IMR-90 (cell line): Measurements from ENCODE around the gene PTGR3. TPM values are rescaled to one million over a fixed set of nuclear protein-coding genes. Genes with fewer than 3 reads are reported as not detected.

Experiments
- ATAC-seq: fragments of 200-7000 bp; cut with Tn5 transposase; 2 replicates; pipeline ENCODE4 v1.9.1; 2020; ENCODE audit warnings: low read depth, mild to moderate bottlenecking, moderate library complexity
- BruUV-seq: library from RNA; stranded (reverse); fragments of 400-500 nt; replicated peaks from 2 replicates; lab custom pipeline; 2021; lab: Mats Ljungman, UMichigan
- CTCF ChIA-PET: fragments of 300-600 bp; formaldehyde crosslinking; extraction: SDS; loops from one replicate; lab custom pipeline; 2021; ENCODE audit warnings: antibody characterized with exemption; lab: Yijun Ruan, JAX
- POLR2A ChIA-PET: fragments of 300-600 bp; sonication (Branson Sonifier 250); formaldehyde crosslinking; loops from one replicate; lab custom pipeline; 2022; ENCODE audit warnings: antibody characterized with exemption; ENCODE audit not compliant: unreplicated experiment; lab: Charles Lee
- DNase-seq: peaks from one replicate; pipeline ENCODE4 v3.0.0; 2013
- H2AFZ ChIP-seq: replicated peaks from 2 replicates; pipeline ENCODE3; 2013; ENCODE audit warnings: low read length, mild to moderate bottlenecking; ENCODE audit not compliant: poor library complexity
- H2AK5ac ChIP-seq: 2 replicates; pipeline ENCODE4 v1.6.1; 2013; ENCODE audit warnings: low read depth, low read length, inconsistent platforms
- H2AK9ac ChIP-seq: replicated peaks from 2 replicates; pipeline ENCODE3; 2013; ENCODE audit warnings: mild to moderate bottlenecking, low read depth, low read length, moderate library complexity; ENCODE audit not compliant: poor library complexity
- H2BK120ac ChIP-seq: 2 replicates; pipeline ENCODE4 v1.6.1; 2013; ENCODE audit warnings: low read depth, low read length, inconsistent platforms
- H2BK15ac ChIP-seq: 3 replicates; pipeline ENCODE4 v1.6.1; 2013; ENCODE audit warnings: low read depth, low read length, inconsistent platforms
- H2BK20ac ChIP-seq: 2 replicates; pipeline ENCODE4 v1.6.1; 2013; ENCODE audit warnings: low read depth, mild to moderate bottlenecking, inconsistent platforms, low read length, moderate library complexity
- H2BK5ac ChIP-seq: 2 replicates; pipeline ENCODE4 v1.6.1; 2013; ENCODE audit warnings: mild to moderate bottlenecking, low read depth, low read length, inconsistent platforms; ENCODE audit not compliant: poor library complexity, severe bottlenecking
- H3K14ac ChIP-seq: replicated peaks from 2 replicates; pipeline ENCODE4 v1.6.1; 2013; ENCODE audit warnings: low read depth, low read length, inconsistent platforms
- H3K18ac ChIP-seq: 2 replicates; pipeline ENCODE4 v1.6.1; 2013; ENCODE audit warnings: low read depth, low read length, control low read depth
- H3K23ac ChIP-seq: 2 replicates; pipeline ENCODE4 v1.6.1; 2013; ENCODE audit warnings: low read depth, low read length, inconsistent platforms
- H3K27ac ChIP-seq: 2 replicates; pipeline ENCODE4 v1.5.1; 2013; ENCODE audit warnings: mild to moderate bottlenecking, control low read depth, low read length; ENCODE audit not compliant: insufficient read depth
- H3K27me3 ChIP-seq: 2 replicates; pipeline ENCODE4 v1.6.1; 2013; ENCODE audit warnings: low read length; ENCODE audit not compliant: control insufficient read depth, insufficient read depth
- H3K36me3 ChIP-seq: 2 replicates; pipeline ENCODE4 v1.6.1; 2013; ENCODE audit warnings: low read length, mixed read lengths; ENCODE audit not compliant: control insufficient read depth, insufficient read depth
- H3K4ac ChIP-seq: 2 replicates; pipeline ENCODE4 v1.6.1; 2013; ENCODE audit warnings: low read depth, low read length, inconsistent platforms
- H3K4me1 ChIP-seq: 2 replicates; pipeline ENCODE4 v1.6.1; 2013; ENCODE audit warnings: low read length, mixed read lengths; ENCODE audit not compliant: control insufficient read depth, insufficient read depth
- H3K4me2 ChIP-seq: 2 replicates; pipeline ENCODE4 v1.6.1; 2013; ENCODE audit warnings: low read depth, mild to moderate bottlenecking, control low read depth, low read length, moderate library complexity
- H3K4me3 ChIP-seq: 2 replicates; pipeline ENCODE4 v1.5.1; 2013; ENCODE audit warnings: low read depth, mild to moderate bottlenecking, control low read depth, low read length, moderate library complexity; ENCODE audit not compliant: insufficient read depth
- H3K56ac ChIP-seq: 2 replicates; pipeline ENCODE4 v1.6.1; 2013; ENCODE audit warnings: low read length, inconsistent platforms; ENCODE audit not compliant: insufficient read depth; ENCODE audit errors: extremely low read depth
- H3K79me1 ChIP-seq, 2 experiments: 2 replicates each; pipeline ENCODE4 v1.6.1; 2013; ENCODE audit warnings: low read length in 2 of 2, inconsistent platforms in 1 of 2, low read depth in 1 of 2
- H3K9ac ChIP-seq: 2 replicates; pipeline ENCODE4 v1.6.1; 2013; ENCODE audit warnings: low read depth, low read length, control low read depth
- H3K9me1 ChIP-seq: 2 replicates; pipeline ENCODE4 v1.6.1; 2013; ENCODE audit warnings: low read length, inconsistent platforms; ENCODE audit not compliant: insufficient read depth
- H3K9me3 ChIP-seq: 2 replicates; pipeline ENCODE4 v1.6.1; 2013; ENCODE audit warnings: low read length; ENCODE audit not compliant: control insufficient read depth, insufficient read depth
- H4K20me1 ChIP-seq: 2 replicates; pipeline ENCODE4 v1.6.1; 2013; ENCODE audit warnings: low read length, inconsistent platforms; ENCODE audit not compliant: insufficient read depth
- H4K5ac ChIP-seq: 2 replicates; pipeline ENCODE4 v1.6.1; 2013; ENCODE audit warnings: mild to moderate bottlenecking, low read depth, low read length, control low read depth
- H4K8ac ChIP-seq, 2 experiments: 2 replicates each; pipeline ENCODE4 v1.6.1; 2013; ENCODE audit warnings: low read depth in 2 of 2, low read length in 2 of 2, control low read depth in 1 of 2, inconsistent platforms in 1 of 2
- H4K91ac ChIP-seq: 2 replicates; pipeline ENCODE4 v1.6.1; 2013; ENCODE audit warnings: low read depth, low read length, inconsistent platforms; ENCODE audit not compliant: insufficient read depth
- MAFK ChIP-seq: IDR thresholded peaks from 2 replicates; pipeline ENCODE4 v1.6.1; 2012; ENCODE audit warnings: low read depth, low read length, improper control_type of control experiment
- NFE2L2 ChIP-seq: fragments of 150-350 bp; IDR thresholded peaks from 2 replicates; pipeline ENCODE4 v1.6.1; 2016; ENCODE audit warnings: low read depth, mild to moderate bottlenecking, low read length
- RFX5 ChIP-seq: IDR thresholded peaks from 2 replicates; pipeline ENCODE4 v1.8.0; 2012; ENCODE audit warnings: low read depth, mild to moderate bottlenecking, low read length, moderate library complexity
- SMC3 ChIP-seq: fragments of 150-350 bp; IDR thresholded peaks from 2 replicates; pipeline ENCODE4 v1.6.1; 2016; ENCODE audit warnings: low read depth, mild to moderate bottlenecking, antibody characterized with exemption, low read length, moderate library complexity
- WGBS, 2 experiments: methylation state at CpG; one replicate each; pipeline versions ENCODE4 v1.1.5 to v1.1.7; 2013; ENCODE audit warnings: missing lambda C conversion rate in 2 of 2; ENCODE audit not compliant: insufficient read length in 1 of 2; ENCODE audit errors: extremely low coverage in 2 of 2; 5-methylcytosine and 5-hydroxymethylcytosine counted together
- dilution Hi-C: fragments of 300-500 bp; cut with HindIII; formaldehyde crosslinking; loops from one replicate; pipeline ENCODE4 v1.14.3; 2018; ENCODE audit warnings: low sequenced_read_pairs; ENCODE audit not compliant: unreplicated experiment
- in situ Hi-C: fragments of 300-500 bp; cut with MboI; formaldehyde crosslinking; loops from 3 replicates; pipeline ENCODE4 v1.14.3; 2019; ENCODE audit warnings: low sequenced_read_pairs, inconsistent platforms, mixed read lengths
- intact Hi-C: fragments of 100-400 bp; cut with micrococcal nuclease; formaldehyde crosslinking; loops from 2 replicates; pipeline ENCODE4 v1.10.0; 2022
- polyA plus RNA-seq, 3 experiments: library from polyadenylated mRNA; depleted of rRNA; stranded (reverse); fragments of >200 nt; gene quantifications; 2 replicates each; pipeline ENCODE4 v1.2.3, GENCODE V29; 2012; ENCODE audit warnings: low replicate concordance in 1 of 3
- total RNA-seq: library from RNA; depleted of rRNA; stranded (reverse); fragments of >200 nt; gene quantifications from 2 replicates; pipeline ENCODE4 v1.2.3, GENCODE V29; 2012

Gene PTGR3
- total and polyA plus RNA-seq, 2 of the 4 experiments (the other 2 are of a cell fraction) = 16.1 to 26.4 TPM

GRCh38 chr18:75218065-75218923, 9.4 kb upstream of the PTGR3 start:
- Histone ChIP-seq H3K4me3 (no peak overlapping the region), H3K4me2 (no peak overlapping the region), H2BK20ac (no peak overlapping the region), H2BK5ac (no peak overlapping the region), H3K18ac (no peak overlapping the region), H2BK120ac (no peak overlapping the region), H3K9me3 (no peaks in the 10 kb centered on the region), H3K27ac (no peak overlapping the region), H2AFZ (no peak overlapping the region), H3K4me1 (peaks cover 9% of the 10 kb centered on the region), H3K36me3 (no peaks in the 10 kb centered on the region), H2BK15ac (no peak overlapping the region), H3K56ac (no peak overlapping the region), H3K9me1 (peaks cover 4% of the 10 kb centered on the region; the same call in 1 of the 2 replicates), H3K4ac (no peak overlapping the region), H4K20me1 (no peaks in the 10 kb centered on the region; the same call in 1 of the 2 replicates), H2AK9ac (no peak overlapping the region), H3K23ac (no peak overlapping the region; the same call in 1 of the 2 replicates), H4K5ac (no peak overlapping the region), H4K8ac (no peak overlapping the region), H4K91ac (no peak overlapping the region), H3K79me1 (peaks cover 18 to 56% of the 10 kb centered on the region in 2 experiments), H3K9ac (no peak overlapping the region), H2AK5ac (no peak overlapping the region), H3K27me3 (no peaks in the 10 kb centered on the region), H3K14ac (no peak overlapping the region)
- 92% methylated on average over 2 of the region's 12 CpGs; no CpG with 5 or more reads in 1 of the 2 experiments for WGBS, 2 experiments
- dilution Hi-C loops = no loop called here
- intact Hi-C loops = no loop called here
- CTCF ChIA-PET = no interaction called here
- POLR2A ChIA-PET = no interaction called here
- BruUV-seq = no TSS peak
- in situ Hi-C loops = loop anchor here (25.0 kb wide), 1 partner anchor 1144 kb away; no protein-coding TSS in a partner anchor
- TF ChIP-seq NFE2L2 (no peak), RFX5 (no peak), MAFK (no peak), SMC3 (no peak)
- DNase-seq (no peak), ATAC-seq (no peak)
